Ramos (cell line): ENCODE data around the gene KCNMA1.

Source experiments
- in situ Hi-C: fragments of 300-500 bp; cut with MboI; formaldehyde crosslinking; loops from one replicate; pipeline ENCODE4 v1.14.3; 2022; ENCODE audit warnings: low sequenced_read_pairs; ENCODE audit not compliant: unreplicated experiment

KCNMA1 gene

GRCh38 chr10:77636282-77636966 is 1.2 kb downstream of the KCNMA1 start:
- in situ Hi-C loops: no loop called here

- in situ Hi-C loops: no loop called here
Measured at GRCh38 chr10:77635402-77636227, 2.0 kb downstream of the KCNMA1 start.

DNA sequence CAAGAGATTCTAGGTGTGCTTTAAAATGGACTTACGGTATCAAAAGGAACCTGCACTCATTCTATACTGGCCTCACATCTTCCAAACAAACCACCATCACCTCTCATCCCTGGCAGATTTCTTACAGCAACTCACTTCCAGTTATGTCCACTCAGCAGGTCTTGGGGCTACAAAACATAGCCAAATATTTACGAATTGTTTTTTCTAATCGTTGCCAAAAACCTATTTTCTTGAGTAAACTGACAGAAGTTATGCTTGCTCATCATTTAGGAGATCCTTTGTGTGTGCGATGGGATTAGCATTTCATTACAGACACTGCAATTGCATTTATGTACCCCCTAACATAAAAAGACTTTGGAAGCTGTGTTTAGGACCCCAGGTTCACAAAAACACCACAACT is 2.7 kb downstream of the KCNMA1 start:
- in situ Hi-C loops: no loop called here

GRCh38 chr10:77633376-77633775 is 4.2 kb downstream of the KCNMA1 start:
- in situ Hi-C loops: no loop called here

- in situ Hi-C loops: no loop called here
Measured at GRCh38 chr10:77631241-77631640, 6.4 kb downstream of the KCNMA1 start.

DNA sequence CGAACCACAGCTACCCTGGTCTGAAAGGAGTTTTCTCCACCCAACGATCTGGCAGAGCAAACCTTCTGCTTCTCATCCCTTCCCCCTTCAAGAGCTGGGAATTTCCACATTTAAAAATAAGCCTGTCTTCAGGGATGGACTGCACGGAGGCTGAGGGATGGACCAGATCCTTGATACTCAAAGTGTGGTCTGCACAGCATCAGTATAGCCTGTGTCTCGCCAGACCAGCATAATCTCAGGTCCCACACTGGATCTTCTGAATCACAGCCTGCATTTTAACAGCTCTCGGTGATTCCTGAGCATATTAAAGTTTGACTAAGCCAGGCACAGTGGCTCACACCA is 7.1 kb downstream of the KCNMA1 start:
- in situ Hi-C loops: no loop called here

- in situ Hi-C loops: no loop called here
Measured at GRCh38 chr10:77629775-77630506, 7.7 kb downstream of the KCNMA1 start.

GRCh38 chr10:77628906-77629730 is 8.5 kb downstream of the KCNMA1 start:
- in situ Hi-C loops: no loop called here

- in situ Hi-C loops: no loop called here
Measured at GRCh38 chr10:77626266-77626935, 11.2 kb downstream of the KCNMA1 start.

- in situ Hi-C loops: no loop called here
Measured at GRCh38 chr10:77625379-77625778, 12.2 kb downstream of the KCNMA1 start.

DNA sequence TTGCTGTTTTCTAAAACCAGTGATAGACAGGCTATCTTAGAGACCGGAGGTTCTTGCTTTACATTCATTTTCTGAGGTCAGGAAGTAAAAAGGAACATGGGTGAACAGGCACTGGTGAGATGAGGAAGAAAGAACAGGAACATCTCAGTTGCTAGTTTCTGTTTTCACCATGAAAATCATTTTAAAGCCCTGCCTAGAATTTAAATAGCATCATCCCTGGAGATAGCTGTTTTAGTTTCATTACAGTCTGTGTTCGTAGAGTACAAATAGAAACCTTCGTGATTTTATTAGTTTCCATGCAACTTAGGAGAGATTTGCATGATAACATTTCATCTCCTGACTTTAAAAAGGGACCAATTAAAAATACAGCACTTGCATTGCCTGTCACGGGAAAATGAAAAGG is 14.7 kb downstream of the KCNMA1 start:
- in situ Hi-C loops: no loop called here

DNA sequence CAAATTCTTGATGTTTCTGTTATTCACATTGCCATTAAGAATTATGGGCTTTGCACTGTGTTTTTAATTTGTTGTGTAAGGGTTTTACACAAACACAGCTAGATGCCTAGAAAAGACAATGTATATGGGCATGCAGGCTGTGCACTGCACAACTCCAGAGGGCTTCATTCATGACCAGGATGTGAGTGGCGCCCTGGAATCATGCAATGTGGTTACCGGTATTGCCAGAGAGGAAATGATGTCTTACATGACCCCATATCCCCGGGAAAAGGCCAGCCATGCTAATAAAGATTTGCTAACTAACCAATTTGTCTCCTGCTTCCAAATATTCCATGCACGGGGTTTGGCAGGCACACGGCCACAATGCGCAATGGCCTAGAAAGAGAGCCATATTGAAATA is 16.9 kb downstream of the KCNMA1 start:
- in situ Hi-C loops: no loop called here

DNA sequence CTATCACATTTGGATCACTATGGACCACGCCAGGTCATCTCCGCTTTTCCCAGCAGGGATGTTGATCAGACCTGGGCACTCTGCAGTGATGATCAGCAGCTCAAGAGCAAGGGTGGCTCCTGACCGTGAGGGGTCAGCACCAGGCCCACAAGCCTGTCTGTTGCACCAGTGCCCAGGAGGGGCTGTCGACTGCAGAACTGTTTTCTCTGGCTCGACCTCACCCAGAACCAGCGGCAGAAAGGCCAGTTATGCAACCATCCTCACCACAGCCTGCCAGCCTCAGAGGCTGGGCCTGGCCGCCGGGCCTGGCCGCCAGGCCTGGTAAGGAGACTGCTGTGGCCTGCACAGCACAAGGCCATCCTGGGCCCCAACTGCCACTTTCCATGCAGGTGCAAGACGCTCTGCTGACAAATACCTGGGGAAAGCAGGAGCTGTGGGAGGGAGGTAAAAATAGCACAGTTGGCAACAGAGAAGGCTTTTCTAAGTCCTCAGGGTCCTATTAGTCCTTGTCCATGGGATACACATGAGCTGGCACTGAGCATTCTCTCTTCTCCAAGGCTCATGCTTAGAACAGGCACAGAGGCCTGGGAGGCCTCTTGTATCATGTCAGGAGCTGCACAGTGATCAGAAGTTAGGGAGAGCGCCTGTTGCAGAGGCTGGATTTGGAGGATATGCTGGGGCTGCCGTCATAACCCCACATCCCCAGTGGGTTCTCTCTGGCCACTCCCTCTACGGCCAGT is 17.5 kb downstream of the KCNMA1 start:
- in situ Hi-C loops: no loop called here

GRCh38 chr10:77618117-77618516 is 19.5 kb downstream of the KCNMA1 start:
- in situ Hi-C loops: no loop called here

DNA sequence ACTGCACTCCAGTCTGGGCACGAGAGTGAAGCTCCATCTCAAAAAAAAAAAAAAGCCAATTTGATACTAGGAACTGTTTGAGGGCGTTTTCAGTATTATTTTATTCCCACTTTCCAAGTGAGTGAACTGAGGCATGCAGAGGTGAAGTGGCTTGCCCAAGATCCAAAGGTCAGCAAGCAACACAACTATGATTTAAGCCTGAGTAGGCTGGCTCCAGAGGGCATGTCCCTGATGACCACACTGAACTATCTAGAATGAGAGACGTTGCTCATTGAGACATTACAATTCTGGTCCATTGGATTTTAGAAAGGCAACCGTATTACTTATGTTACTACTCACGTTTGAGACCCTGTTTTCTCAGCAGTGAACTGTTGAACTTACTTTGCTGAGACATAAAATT is 20.8 kb downstream of the KCNMA1 start:
- in situ Hi-C loops: no loop called here

GRCh38 chr10:77614778-77615625 is 22.6 kb downstream of the KCNMA1 start:
- in situ Hi-C loops: no loop called here

DNA sequence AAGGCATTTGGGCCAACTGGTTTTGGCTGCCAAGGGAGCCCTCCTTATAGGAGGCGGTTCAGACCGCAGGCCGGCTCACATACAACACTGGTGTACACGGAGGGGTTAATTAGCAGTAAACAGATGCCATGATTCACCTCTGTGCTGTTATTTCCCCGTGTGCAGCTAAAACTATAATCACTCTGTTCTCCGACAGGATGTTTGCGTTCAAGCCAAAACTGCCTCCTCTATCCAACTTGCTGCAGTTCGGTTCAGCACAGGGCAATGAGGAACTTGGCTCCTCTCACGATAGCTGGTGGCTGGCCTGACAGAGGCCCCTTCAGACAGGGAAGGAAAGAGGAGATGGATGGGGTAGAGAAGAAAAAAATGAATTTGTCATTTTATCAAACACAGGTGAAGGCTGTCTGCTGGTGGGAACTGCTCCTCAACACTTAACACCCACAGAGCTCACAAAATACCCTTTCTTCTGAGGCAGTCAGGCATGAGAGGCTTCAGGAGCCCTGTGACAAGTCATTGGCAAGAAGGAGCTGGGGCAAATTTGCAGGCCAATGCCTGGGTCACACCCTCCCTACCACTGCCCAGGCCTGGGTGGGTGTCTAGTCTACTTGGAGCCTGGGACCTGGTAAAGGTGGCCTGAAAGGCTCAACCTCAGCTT is 24.0 kb downstream of the KCNMA1 start:
- in situ Hi-C loops: no loop called here

DNA sequence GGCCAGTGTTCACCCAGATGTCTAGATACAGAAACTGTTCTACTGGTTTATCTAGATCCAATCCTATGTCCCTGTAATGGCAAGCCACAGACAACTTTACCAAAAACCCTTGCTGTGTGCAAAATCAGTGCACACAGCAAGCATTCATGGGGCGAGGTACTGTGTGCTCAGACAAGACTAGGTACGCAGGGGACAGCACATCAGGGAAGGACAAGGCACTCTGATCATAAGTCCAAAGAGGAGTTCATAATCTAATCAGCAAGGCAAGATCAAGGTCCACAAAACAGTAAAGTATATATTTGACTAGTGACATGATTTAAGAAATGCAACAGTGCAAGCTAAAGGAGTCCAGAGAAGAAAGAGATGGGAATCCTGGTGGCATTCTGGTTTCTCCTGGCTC is 25.9 kb downstream of the KCNMA1 start:
- in situ Hi-C loops: no loop called here
